Loucy (cell line): ENCODE results near the gene AHNAK2.

ENCODE experiments used
- H2AFZ ChIP-seq: fragments of 200-600 bp; sonication (generic); 2 replicates; pipeline ENCODE4 v1.6.0; 2016; ENCODE audit warnings: antibody characterized with exemption, mild to moderate bottlenecking, low read length, moderate library complexity
- H3F3A ChIP-seq: fragments of 200-600 bp; 2 replicates; pipeline ENCODE4 v1.6.0; 2016; ENCODE audit warnings: antibody characterized with exemption, low read depth, mild to moderate bottlenecking
- H3K27me3 ChIP-seq: fragments of 200-600 bp; sonication (generic); 2 replicates; pipeline ENCODE4 v1.6.1; 2014; ENCODE audit warnings: low read length, mild to moderate bottlenecking; ENCODE audit not compliant: insufficient read depth, poor library complexity, severe bottlenecking
- H3K36me3 ChIP-seq: fragments of 200-600 bp; sonication (generic); 2 replicates; pipeline ENCODE4 v1.6.1; 2016; ENCODE audit warnings: low read length; ENCODE audit not compliant: insufficient read depth
- H3K4me1 ChIP-seq: fragments of 200-600 bp; sonication (generic); 2 replicates; pipeline ENCODE4 v1.5.1; 2014; ENCODE audit warnings: low read length, mild to moderate bottlenecking; ENCODE audit not compliant: insufficient read depth, poor library complexity, severe bottlenecking
- H3K4me2 ChIP-seq: fragments of 200-600 bp; sonication (generic); 2 replicates; pipeline ENCODE4 v1.6.0; 2014; ENCODE audit warnings: antibody characterized with exemption, low read length, low read depth, mild to moderate bottlenecking; ENCODE audit not compliant: poor library complexity, severe bottlenecking
- H3K4me3 ChIP-seq: fragments of 200-600 bp; sonication (generic); 2 replicates; pipeline ENCODE4 v1.5.1; 2014; ENCODE audit warnings: low read length, mild to moderate bottlenecking, mixed read lengths; ENCODE audit not compliant: poor library complexity, severe bottlenecking
- H3K79me2 ChIP-seq: fragments of 200-600 bp; sonication (generic); 2 replicates; pipeline ENCODE4 v1.6.1; 2014; ENCODE audit warnings: low read length; ENCODE audit not compliant: insufficient read depth
- H3K9ac ChIP-seq: fragments of 200-600 bp; sonication (generic); 2 replicates; pipeline ENCODE4 v1.6.0; 2014; ENCODE audit warnings: mild to moderate bottlenecking, low read depth, low read length, moderate library complexity; ENCODE audit not compliant: poor library complexity, severe bottlenecking
- H3K9me2 ChIP-seq: fragments of 200-600 bp; sonication (generic); replicated peaks from 2 replicates; pipeline ENCODE4 v1.6.1; 2016; ENCODE audit warnings: low read depth, low read length, mixed read lengths
- H3K9me3 ChIP-seq: fragments of 200-600 bp; sonication (generic); 2 replicates; pipeline ENCODE4 v1.6.1; 2014; ENCODE audit warnings: mild to moderate bottlenecking, antibody characterized with exemption, low read length, low read depth; ENCODE audit not compliant: insufficient read depth
- H4K20me1 ChIP-seq: fragments of 200-600 bp; sonication (generic); 2 replicates; pipeline ENCODE4 v1.6.0; 2014; ENCODE audit warnings: antibody characterized with exemption, low read length, mild to moderate bottlenecking; ENCODE audit not compliant: insufficient read depth, poor library complexity, severe bottlenecking
- EZH2phosphoT487 ChIP-seq: fragments of 200-600 bp; IDR thresholded peaks from 2 replicates; pipeline ENCODE4 v1.6.1; 2018; ENCODE audit warnings: antibody characterized with exemption, mild to moderate bottlenecking, moderate library complexity, borderline replicate concordance
- TF ChIP-seq, protein P1 (sequence below): fragments of 200-600 bp; sonication (generic); conservative IDR thresholded peaks from 2 replicates; pipeline ENCODE4 v1.5.1; 2014; ENCODE audit warnings: mild to moderate bottlenecking, antibody characterized with exemption, low read length

AHNAK2 gene

DNA sequence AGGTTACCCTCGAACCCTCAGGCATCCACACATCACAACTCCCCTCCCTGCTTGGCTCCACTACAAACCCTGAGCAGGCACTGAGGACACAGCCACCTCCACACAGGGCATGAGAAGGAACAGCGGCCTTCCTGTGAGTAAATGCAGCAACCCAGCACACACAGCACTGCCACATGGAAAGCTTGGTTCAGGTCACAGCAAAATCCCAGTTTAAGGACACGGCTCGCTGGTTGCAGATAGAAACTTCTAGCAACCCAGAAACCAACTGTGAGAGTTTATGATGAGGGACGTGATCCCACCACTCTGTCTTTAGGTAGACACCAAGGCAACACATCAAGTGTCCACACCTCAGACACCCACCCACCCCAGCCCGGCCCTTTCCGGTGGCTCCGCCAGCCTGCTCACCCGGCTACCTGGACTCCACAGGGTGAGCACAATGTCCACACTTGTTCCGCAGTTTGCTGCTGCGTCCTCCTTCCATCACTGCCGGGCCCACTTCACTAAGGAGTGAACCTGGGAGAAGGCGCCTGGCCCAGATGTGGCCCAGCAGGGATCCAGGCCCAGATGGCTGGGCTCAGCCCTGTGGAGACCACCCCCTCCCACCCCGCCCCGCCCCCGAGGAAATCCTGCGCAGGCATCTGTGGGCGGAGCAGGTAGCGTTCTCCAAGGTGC is 29.6 kb upstream of the AHNAK2 start:
- H3K79me2 ChIP-seq: peaks cover 57% of the 10 kb centered on the region
- no peaks in the 10 kb centered on the region for H3K9me3 ChIP-seq
- H3K4me1 ChIP-seq: no peaks in the 10 kb centered on the region
- H3K36me3 ChIP-seq: peaks cover 61% of the 10 kb centered on the region
- H4K20me1 ChIP-seq: peaks cover 53% of the 10 kb centered on the region
- no peaks in the 10 kb centered on the region for H3K27me3 ChIP-seq
- H3K9ac ChIP-seq: no peak overlapping the region
- no peak overlapping the region for H2AFZ ChIP-seq
- TF ChIP-seq EZH2phosphoT487: no peak
- H3K4me2 ChIP-seq: no peak overlapping the region
- no peaks in the 10 kb centered on the region for H3F3A ChIP-seq
- H3K9me2 ChIP-seq: no peaks in the 10 kb centered on the region
- no peak overlapping the region for H3K4me3 ChIP-seq

DNA sequence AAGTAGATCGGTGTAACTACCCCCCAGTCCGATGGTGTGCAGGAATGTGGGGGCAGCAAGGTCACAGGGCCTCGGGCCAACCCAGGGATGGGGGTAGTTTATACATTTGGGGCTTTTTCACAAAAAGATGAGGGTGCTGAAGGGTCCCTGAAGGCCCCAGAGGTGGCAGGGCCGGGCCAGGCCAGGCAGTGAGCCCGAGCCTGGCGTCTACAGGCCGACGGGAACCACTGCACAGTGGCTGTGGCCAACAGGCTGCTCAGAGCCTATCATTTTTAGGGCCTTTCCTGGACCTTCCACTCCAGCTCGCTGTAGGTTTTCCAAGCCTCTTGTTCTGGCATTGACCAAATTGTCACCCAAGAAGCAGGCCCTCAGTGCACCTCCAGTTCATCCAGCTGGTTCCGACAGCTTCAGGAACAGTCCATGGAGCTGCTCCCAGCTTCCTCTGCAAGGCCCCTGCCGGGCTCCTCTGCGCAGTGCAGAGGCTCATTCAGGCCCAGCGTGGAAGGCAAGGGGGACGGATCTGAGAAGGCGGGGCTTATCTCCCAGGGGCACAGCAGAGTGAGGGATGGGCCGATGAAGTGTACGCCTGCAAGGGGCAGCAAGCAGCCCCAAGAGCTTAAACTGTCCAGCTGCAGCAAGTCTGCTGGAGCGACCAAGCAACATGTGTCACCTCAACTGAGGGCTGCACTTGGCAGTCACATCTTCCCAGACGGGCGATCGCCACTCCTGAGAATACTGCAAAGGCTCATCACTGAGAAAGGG is 28.8 kb upstream of the AHNAK2 start:
- Histone ChIP-seq H3K27me3 (no peaks in the 10 kb centered on the region), H4K20me1 (peaks cover 46% of the 10 kb centered on the region), H3K9me3 (no peaks in the 10 kb centered on the region), H3K4me1 (no peaks in the 10 kb centered on the region), H3K79me2 (peaks cover 50% of the 10 kb centered on the region), H3K9ac (no peak overlapping the region), H3K36me3 (peaks cover 55% of the 10 kb centered on the region), H3K4me3 (no peak overlapping the region), H3K9me2 (no peaks in the 10 kb centered on the region), H3F3A (no peaks in the 10 kb centered on the region), H2AFZ (no peak overlapping the region), H3K4me2 (no peak overlapping the region)
- TF ChIP-seq, protein P1, sequence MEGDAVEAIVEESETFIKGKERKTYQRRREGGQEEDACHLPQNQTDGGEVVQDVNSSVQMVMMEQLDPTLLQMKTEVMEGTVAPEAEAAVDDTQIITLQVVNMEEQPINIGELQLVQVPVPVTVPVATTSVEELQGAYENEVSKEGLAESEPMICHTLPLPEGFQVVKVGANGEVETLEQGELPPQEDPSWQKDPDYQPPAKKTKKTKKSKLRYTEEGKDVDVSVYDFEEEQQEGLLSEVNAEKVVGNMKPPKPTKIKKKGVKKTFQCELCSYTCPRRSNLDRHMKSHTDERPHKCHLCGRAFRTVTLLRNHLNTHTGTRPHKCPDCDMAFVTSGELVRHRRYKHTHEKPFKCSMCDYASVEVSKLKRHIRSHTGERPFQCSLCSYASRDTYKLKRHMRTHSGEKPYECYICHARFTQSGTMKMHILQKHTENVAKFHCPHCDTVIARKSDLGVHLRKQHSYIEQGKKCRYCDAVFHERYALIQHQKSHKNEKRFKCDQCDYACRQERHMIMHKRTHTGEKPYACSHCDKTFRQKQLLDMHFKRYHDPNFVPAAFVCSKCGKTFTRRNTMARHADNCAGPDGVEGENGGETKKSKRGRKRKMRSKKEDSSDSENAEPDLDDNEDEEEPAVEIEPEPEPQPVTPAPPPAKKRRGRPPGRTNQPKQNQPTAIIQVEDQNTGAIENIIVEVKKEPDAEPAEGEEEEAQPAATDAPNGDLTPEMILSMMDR: no peak
- TF ChIP-seq EZH2phosphoT487: no peak

GRCh38 chr14:105005929-105006830 is 28.0 kb upstream of the AHNAK2 start:
- H3K79me2 ChIP-seq: peaks cover 42% of the 10 kb centered on the region
- H4K20me1 ChIP-seq: peaks cover 38% of the 10 kb centered on the region
- H2AFZ ChIP-seq: no peak overlapping the region
- peaks cover 46% of the 10 kb centered on the region for H3K36me3 ChIP-seq
- H3K4me3 ChIP-seq: no peak overlapping the region
- H3K4me2 ChIP-seq: no peak overlapping the region
- H3K9me2 ChIP-seq: no peaks in the 10 kb centered on the region
- no peaks in the 10 kb centered on the region for H3K27me3 ChIP-seq
- no peaks in the 10 kb centered on the region for H3K9me3 ChIP-seq
- H3K4me1 ChIP-seq: no peaks in the 10 kb centered on the region
- H3F3A ChIP-seq: no peaks in the 10 kb centered on the region
- no peak for TF ChIP-seq EZH2phosphoT487
- TF ChIP-seq, protein P1: no peak
- no peak overlapping the region for H3K9ac ChIP-seq
